ENCODE data around the gene CETP.

- TF ChIP-seq EZH2 (IDR thresholded peaks at IDR 0.05; ENCODE audit: borderline replicate concordance, low read length) = no peak
- no peak for TF ChIP-seq CTCF (conservative IDR thresholded peaks at IDR 0.05 in 1 of 2, IDR thresholded peaks at IDR 0.05 in 1 of 2; ENCODE audit: extremely low read depth in 1 of 2, insufficient read depth in 1 of 2, low read depth in 1 of 2, low read length in 2 of 2)
Observed at GRCh38 chr16:57007050-57007449, 45.3 kb downstream of the CETP start.

Data from mammary epithelial cell (primary cell).